HG02870 (cell line): ENCODE results near the gene RCC1.
"Not testable (repeated sequence)": the region's sequence is repeated elsewhere in the genome, so short reads cannot be mapped to it uniquely, and the experiment has no call there.

Experiments
- ATAC-seq: cut with Tn5 transposase; IDR thresholded peaks from one replicate; pipeline ENCODE4 v1.9.1; 2021; ENCODE audit warnings: mild to moderate bottlenecking, moderate library complexity; ENCODE audit not compliant: unreplicated experiment

The RCC1 gene

GRCh38 chr1:28510970-28511440, 5.2 kb downstream of the RCC1 start:
- no peak for ATAC-seq

DNA sequence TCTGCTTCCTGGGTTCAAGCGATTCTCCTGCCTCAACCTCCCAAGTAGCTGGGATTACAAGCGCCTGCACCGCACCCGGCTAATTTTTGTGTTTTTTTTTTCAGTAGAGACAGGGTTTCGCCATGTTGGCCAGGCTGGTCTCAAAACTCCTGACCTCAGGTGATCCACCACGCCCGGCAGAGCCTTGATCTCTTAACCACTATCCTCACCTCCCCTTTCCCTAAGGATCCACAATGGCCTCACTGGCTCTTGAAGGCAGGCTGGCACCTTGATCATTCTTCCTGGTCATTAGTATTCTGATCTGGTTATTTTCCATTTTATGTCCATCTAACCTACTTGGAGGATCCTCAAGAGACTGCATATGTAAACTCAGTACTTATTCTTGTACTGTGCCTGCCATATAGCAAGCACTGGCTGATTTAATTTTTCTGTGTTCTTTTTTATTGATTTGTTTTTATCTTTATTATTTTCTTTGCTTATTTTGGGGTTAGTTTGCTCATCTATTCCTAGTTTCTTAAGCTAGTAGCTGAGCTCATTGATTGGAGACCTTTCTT, 6.3 kb downstream of the RCC1 start:
- ATAC-seq = no peak

DNA sequence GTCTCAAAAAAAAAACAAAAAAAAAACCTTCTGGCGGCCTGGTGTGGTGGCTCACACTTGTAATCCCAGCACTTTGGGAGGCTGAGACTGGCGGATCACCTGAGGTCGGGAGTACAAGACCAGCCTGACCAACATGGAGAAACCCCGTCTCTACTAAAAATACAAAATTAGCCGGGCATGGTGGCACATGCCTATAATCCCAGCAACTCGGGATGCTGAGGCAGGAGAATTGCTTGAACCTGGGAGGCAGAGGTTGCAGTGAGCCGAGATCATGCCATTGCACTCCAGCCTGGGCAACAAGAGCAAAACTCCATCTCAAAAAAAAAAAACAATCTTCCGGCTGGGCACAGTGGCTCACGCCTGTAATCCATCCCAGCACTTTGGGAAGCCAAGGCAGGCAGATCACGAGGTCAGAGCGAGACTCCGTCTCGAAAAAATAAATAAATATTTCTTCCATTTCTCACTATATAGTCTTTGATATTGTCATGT, 8.6 kb downstream of the RCC1 start:
- ATAC-seq = not testable (repeated sequence)

DNA sequence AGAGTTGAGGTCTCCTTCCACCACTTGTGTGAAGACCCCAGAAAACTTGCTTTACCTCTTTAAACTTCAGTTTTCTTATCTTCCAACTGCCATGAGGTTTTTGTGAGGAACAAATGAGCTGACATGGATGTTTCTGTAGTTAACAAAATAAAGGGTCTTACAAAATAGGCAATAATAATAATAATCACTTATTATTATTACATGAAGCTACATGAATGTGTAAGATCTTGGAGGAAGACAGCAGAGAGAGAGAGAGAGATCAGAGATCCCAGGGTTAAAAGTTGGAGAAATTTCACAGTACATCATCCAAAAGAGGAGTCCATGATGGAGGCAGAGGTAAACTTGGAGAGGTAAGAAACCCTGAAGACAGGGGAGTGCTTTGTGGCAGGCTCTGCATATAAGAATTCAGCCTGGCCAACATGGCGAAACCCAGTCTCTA, 10.7 kb downstream of the RCC1 start:
- no peak for ATAC-seq

DNA sequence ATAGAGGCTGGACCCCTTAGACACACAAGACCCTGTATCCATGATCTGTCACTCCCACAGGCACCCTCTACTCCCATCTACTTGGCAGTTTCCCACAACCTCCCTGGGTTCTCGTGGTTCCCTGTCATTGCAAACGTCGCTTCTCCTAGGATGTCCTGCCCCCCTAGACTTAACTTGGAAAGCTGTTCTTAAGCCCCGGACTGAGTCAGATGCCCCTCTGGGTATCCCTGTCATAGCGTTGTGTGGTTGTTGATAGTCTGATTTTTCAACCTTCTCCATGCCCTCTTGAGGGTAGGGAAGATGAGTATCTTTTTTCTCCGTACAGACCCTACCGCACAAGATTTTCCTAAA, 11.8 kb downstream of the RCC1 start:
- no peak for ATAC-seq

GRCh38 chr1:28518000-28518744, 12.3 kb downstream of the RCC1 start:
- ATAC-seq = peak; percentile 63

DNA sequence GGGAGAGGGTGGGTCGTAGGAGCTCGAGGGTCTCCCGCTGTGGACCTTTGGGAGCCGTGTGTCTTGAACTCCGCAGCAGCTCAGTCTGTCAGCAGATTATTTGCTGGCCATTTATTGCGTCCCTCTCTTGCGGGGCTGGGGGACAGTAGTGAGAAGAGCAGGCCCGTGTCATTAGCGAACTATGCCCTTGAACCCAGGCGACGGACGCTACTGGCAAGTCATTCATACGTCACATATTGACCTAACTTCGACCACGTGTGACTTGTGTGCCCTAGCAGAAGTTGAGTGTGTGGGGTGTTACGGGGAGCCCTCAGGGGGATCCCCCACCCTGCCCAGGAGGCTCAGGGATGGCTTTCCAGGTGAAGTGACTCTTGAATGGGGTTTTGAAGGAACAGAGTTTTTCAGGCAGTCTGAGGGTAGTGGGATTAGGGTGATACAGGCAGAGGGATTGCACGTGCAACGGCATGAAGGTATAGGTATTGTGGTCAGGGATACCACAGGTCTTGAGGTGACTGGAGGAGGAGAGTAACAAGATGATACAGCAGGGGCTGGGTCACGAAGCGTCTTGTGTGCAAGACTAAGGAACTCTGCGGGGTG, 13.0 kb downstream of the RCC1 start:
- ATAC-seq = no peak

- ATAC-seq = no peak
Observed at GRCh38 chr1:28519946-28520725, 14.3 kb downstream of the RCC1 start.

GRCh38 chr1:28520796-28521195, 15.0 kb downstream of the RCC1 start:
- ATAC-seq = not testable (repeated sequence)

DNA sequence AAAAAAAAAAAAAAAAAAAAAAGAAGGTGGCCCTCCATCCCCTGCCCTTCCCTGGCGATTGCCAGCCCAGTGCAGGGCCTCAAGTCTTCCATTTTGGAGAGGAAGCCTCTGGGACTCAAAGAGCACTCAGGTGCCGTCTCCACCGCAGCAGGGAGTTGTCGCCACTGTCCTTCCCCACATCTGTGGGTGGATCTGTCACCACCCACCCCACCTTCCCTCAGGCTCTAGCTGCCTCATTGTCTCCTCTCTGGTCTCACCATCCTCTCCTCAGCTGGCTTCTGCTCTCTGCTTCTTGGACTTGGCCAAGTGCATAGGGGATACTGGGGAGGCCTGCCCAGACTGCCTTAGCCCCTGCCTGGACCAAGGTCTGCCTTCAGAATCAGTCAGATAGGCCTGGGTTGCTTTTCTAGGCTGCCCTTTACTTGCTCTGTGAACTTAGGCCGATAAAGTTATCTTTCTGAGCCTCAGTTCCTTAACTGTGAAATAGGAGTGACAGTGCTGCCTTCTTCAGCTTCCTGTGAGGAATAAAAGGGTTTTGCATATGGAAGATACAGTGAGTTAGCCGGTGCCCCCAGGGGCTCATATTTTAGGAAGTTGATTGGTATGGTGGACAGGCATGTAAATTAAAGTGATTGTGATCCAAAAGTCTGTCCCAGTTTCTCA, 15.8 kb downstream of the RCC1 start:
- ATAC-seq = no peak

DNA sequence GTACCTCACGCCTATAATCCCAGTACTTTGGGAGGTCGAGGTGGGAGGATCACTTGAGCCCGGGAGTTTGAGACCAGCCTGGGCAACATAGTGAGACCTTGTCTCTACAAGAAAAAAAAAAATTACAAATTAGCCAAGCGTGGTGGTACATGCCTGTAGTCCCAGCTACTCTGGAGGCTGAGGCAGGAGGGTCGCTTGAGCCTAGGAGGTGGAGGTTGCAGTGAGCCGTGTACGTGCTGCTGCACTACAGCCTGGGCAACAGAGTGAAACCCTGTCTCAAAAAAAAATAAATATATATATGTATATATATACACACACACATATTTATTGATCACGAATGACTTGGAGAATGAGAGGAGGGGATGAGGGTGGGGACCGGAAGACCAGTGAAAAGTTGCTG, 16.7 kb downstream of the RCC1 start:
- ATAC-seq = not testable (repeated sequence)

DNA sequence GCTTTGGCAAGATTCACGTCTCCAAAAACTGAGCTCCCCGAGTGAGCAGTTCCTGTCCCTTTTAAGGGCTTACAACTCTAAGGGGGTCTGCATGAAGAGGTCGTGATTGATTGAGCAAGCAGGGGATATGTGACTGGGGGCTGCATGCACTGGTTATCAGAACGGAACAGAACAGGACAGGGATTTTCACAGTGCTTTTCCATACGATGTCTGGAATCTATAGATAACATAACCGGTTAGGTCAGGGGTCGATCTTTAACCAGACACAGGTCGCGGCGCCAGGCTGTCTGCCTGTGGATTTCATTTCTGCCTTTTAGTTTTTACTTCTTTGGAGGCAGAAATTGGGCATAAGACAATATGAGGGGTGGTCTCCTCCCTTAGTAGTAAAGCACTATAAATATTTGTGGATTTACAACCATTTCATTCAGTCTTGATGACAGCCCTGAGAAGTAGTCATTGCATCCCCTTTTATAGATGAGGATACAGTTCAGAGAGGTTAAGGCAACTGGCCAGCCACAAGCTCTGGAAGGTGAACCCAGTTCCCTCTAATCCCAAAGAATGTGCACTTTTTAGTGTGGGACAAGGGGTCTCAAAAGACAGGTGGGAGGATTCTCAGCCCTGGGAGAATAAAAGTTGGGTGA, 19.3 kb downstream of the RCC1 start:
- not testable (repeated sequence) for ATAC-seq

DNA sequence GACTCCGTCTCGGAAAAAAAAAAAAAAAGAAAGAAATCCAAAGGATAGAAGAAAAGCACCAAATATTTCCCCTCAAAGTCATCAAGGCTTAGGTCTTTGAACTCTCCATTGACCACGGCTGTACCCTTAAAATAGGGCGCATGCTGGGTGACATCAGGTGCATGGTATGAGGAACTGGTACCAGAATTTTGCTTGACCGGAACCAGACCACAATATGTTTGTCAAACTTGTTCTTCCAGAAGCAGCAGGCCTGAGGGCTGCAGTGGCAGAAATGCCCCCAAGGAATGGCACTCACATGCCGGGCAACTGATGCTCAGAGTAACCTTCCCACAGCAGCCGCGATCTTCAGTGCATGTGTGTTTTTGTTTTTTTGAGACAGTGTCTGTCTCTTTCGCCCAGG, 21.0 kb downstream of the RCC1 start:
- no peak for ATAC-seq

DNA sequence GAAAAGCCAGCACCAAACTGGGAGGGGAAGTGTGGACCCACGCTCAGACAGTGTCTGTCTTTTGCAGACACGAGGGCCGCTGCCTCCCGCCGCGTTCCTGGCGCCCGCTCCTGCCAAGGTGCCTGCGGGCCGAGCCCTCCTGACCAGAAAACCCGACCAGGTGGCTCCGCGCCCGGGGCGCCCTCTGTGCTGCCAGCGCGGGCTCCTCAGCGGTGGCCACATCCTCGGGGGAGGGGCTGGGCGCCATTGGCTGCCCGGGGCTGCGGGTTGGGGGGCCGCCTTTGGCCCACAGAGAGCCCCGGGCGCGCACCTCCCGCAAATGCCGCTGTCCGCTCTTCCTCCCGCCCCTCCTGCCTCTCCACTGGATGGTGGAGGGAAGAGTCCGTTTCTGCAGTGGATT, 24.6 kb downstream of the RCC1 start:
- no peak for ATAC-seq

- no peak for ATAC-seq
Observed at GRCh38 chr1:28534671-28535070, 28.8 kb downstream of the RCC1 start.

DNA sequence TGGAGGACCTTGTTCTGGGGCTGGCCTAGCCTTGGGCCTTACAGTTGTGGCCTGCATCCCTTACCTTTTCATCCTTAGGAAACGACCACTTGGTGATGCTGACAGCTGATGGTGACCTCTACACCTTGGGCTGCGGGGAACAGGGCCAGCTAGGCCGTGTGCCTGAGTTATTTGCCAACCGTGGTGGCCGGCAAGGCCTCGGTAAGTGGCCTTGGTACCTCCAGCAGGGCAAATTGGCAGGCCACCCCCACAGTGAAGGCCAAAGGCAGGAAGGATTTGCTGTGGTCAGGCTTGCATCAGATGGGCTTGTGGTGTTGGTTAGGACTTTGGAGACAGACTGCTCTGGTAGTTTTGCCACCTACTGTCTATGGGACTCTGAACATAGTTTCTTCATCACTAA, 29.3 kb downstream of the RCC1 start:
- ATAC-seq = no peak

GRCh38 chr1:28537457-28538199, 31.8 kb downstream of the RCC1 start:
- ATAC-seq = no peak

DNA sequence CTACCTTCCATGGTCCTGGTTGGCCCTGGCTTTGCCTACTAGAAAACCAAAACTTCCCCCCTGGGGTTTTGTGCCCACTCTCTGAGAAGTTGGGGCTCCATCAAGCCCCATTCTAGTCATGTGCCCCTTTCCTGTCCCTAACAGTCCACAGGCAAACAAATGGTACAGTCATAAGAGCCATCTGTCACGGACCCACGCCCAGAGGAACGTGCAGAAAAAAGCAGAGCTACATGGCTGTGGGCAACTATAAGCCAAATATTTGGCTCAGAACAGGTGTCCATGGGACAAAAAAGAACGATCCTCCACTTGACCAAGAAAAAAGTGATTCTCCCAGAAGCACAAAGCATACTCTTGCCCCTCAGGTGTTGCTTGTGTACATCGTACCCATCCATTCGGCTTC, 32.4 kb downstream of the RCC1 start:
- ATAC-seq = no peak

- ATAC-seq = no peak
Observed at GRCh38 chr1:28540651-28541050, 34.8 kb downstream of the RCC1 start.
